ENCODE measurements around the gene IGIP. TPM values are rescaled to one million over a fixed set of nuclear protein-coding genes. Genes with fewer than 3 reads are reported as not detected.

The IGIP gene
- total and polyA plus RNA-seq, 2 of the 8 experiments (the other 6 are each of a cell fraction or from before 2014, with no cell fraction given): 0.32 to 0.69 TPM

DNA sequence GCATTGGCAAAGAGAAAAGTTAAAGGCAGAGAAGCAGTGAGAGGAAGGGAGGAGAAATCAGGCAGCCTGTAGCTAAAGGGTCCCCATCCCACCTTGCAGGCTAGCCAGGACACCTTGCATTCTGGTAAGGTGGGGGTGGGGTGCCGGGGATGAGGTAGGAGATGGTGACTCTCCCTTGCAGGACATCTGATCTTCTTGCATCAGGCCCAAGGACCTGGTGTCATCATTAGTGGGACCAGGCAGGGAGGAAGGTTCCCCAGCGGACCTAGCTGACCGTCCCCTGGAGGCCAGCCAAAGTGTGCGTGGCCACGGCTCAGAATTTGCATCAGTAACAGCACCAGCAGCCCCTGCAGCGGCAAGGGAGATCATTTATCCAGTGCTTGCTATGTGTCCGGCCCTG is 27.5 kb downstream of the IGIP start:
- peak overlapping the region; percentile 46 to 52 for H3K4me2 ChIP-seq (ENCODE audit: insufficient read depth in 1 of 2, low read depth in 2 of 2, low read length in 2 of 2)
- WGBS, 2 experiments (ENCODE audit: extremely low coverage in 1 of 2, insufficient coverage in 1 of 2, insufficient read length in 1 of 2, insufficient replicate concordance in 2 of 2, low coverage in 1 of 2, low lambda C conversion rate in 2 of 2, missing lambda C conversion rate in 1 of 2): 45% methylated on average over 7 of the region's 7 CpGs; no CpG with 5 or more reads in 1 of the 2 experiments

More for the DNA sequence above, 27.5 kb downstream of the IGIP start:
- no peak for DNase-seq (ENCODE audit: low read depth in 1 of 2, low spot score in 2 of 2)
- no peak overlapping the region for H3K56ac ChIP-seq (replicated peaks; ENCODE audit: insufficient read length, low read depth, low read length)
- H4K20me1 ChIP-seq (replicated peaks in 1 of 2; ENCODE audit: control insufficient read depth in 1 of 2, insufficient read depth in 2 of 2, low read length in 2 of 2): no peaks in the 10 kb centered on the region
- H3K79me1 ChIP-seq (ENCODE audit: low read depth, low read length): no peaks in the 10 kb centered on the region
- no peak overlapping the region for H2BK15ac ChIP-seq (ENCODE audit: low read length)
- 0 out of 2 replicates have a peak overlapping the region, but pooled peaks have one; percentile 54 for H2AK5ac ChIP-seq (ENCODE audit: low read depth, low read length)
- peak overlapping the region in 1 of 4 experiments; percentile 30; a peak in 1 of 8 replicates for H3K4me3 ChIP-seq (ENCODE audit: extremely low read depth in 1 of 4, insufficient read depth in 2 of 4, low read depth in 3 of 4, low read length in 4 of 4)
- H4K5ac ChIP-seq (ENCODE audit: insufficient read length, low read depth, low read length): no peak overlapping the region
- H3K4ac ChIP-seq (replicated peaks; ENCODE audit: insufficient read length, low read depth, low read length): no peak overlapping the region
- TF ChIP-seq TBP (IDR thresholded peaks at IDR 0.05; ENCODE audit: low read depth, low read length) (no peak), BACH1 (IDR thresholded peaks at IDR 0.05; ENCODE audit: low read length) (no peak), FOSL1 (IDR thresholded peaks at IDR 0.05; ENCODE audit: insufficient read depth, low read depth, low read length) (no peak), NRF1 (IDR thresholded peaks at IDR 0.05; ENCODE audit: low read depth, low read length) (no peak), SIX5 (IDR thresholded peaks at IDR 0.05; ENCODE audit: low read depth, low read length) (no peak), JUND (IDR thresholded peaks at IDR 0.05; ENCODE audit: low read length) (no peak), BCL11A (IDR thresholded peaks at IDR 0.05; ENCODE audit: low read depth in 2 of 2, low read length in 2 of 2) (no peak), KDM4A (IDR thresholded peaks at IDR 0.05; ENCODE audit: low read depth, low read length, severe bottlenecking) (no peak), EP300 (IDR thresholded peaks at IDR 0.05; ENCODE audit: borderline replicate concordance in 1 of 2, low read depth in 2 of 2, low read length in 2 of 2) (no peak), RAD21 (IDR thresholded peaks at IDR 0.05 in 1 of 2, conservative IDR thresholded peaks at IDR 0.05 in 1 of 2; ENCODE audit: low read depth in 2 of 2, low read length in 2 of 2) (no peak)
- TF ChIP-seq, protein P1, sequence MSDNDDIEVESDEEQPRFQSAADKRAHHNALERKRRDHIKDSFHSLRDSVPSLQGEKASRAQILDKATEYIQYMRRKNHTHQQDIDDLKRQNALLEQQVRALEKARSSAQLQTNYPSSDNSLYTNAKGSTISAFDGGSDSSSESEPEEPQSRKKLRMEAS (IDR thresholded peaks at IDR 0.05): no peak
- H3K79me2 ChIP-seq (ENCODE audit: control insufficient read depth in 1 of 2, insufficient read depth in 2 of 2, low read length in 2 of 2): no peaks in the 10 kb centered on the region
- peaks cover 3% of the 10 kb centered on the region; the same call in 1 of the 2 replicates for H3K23me2 ChIP-seq (ENCODE audit: low read depth, low read length)
- no peak overlapping the region for H3K27ac ChIP-seq (ENCODE audit: low read depth, low read length)
- no peak overlapping the region for H3K9ac ChIP-seq (replicated peaks in 1 of 4; ENCODE audit: extremely low read depth in 1 of 4, low read depth in 3 of 4, low read length in 3 of 4)
- POLR2A ChIA-PET (ENCODE audit: partially characterized antibody): interaction anchor here (1.0 to 5.2 kb wide), 4 partner anchors 9 to 174 kb away, joined by 3 to 19 read pairs (median 4); partner anchors contain the start of gene CYSTM1
- 0 out of 2 replicates have a peak overlapping the region, but pooled peaks have one; percentile 36 for H2AFZ ChIP-seq (ENCODE audit: low read length)
- peak overlapping the region; percentile 85; the same call in 1 of the 2 replicates for H2BK12ac ChIP-seq (ENCODE audit: low read depth, low read length)
- H3K9me3 ChIP-seq (ENCODE audit: insufficient read depth in 2 of 2, low read depth in 1 of 2, low read length in 1 of 2): no peaks in the 10 kb centered on the region
- no peak overlapping the region for H4K8ac ChIP-seq (ENCODE audit: extremely low read depth, insufficient read depth, low read length)
- no peak overlapping the region for H3K14ac ChIP-seq (ENCODE audit: insufficient read length)
- no peak overlapping the region for H2BK120ac ChIP-seq (replicated peaks; ENCODE audit: low read depth, low read length)
- no peaks in the 10 kb centered on the region for H3K36me3 ChIP-seq (ENCODE audit: control insufficient read depth in 2 of 4, insufficient read depth in 4 of 4, low read length in 3 of 4)
- no peak overlapping the region for H3K23ac ChIP-seq (ENCODE audit: insufficient read length)
- peak overlapping the region; percentile 86; the same call in 1 of the 2 replicates for H2BK20ac ChIP-seq (ENCODE audit: low read length)
- CTCF ChIA-PET (ENCODE audit: partially characterized antibody): interaction anchor here (0.9 to 10.1 kb wide), 10 partner anchors 8 to 365 kb away, joined by 3 to 118 read pairs (median 4); no protein-coding TSS in a partner anchor
- peaks cover 0 to 21% (median 12%) of the 10 kb centered on the region in 4 experiments; a peak in 6 of 7 replicates for H3K27me3 ChIP-seq (replicated peaks in 1 of 4; ENCODE audit: control insufficient read depth in 3 of 4, extremely low read depth in 1 of 4, insufficient read depth in 3 of 4, low read length in 3 of 4)
- H4K91ac ChIP-seq (replicated peaks; ENCODE audit: insufficient read length, low read length): peak overlapping the region; percentile 52
- FAIRE-seq: no peak
- peak overlapping the region; percentile 73; the same call in 1 of the 2 replicates for H2BK5ac ChIP-seq (ENCODE audit: low read depth, low read length)
- H3K4me1 ChIP-seq (replicated peaks in 1 of 4; ENCODE audit: control insufficient read depth in 3 of 4, insufficient read depth in 4 of 4, low read length in 3 of 4): peaks cover 6 to 24% (median 18%) of the 10 kb centered on the region in 4 experiments
- H3K18ac ChIP-seq (ENCODE audit: extremely low read depth, low read length): peak overlapping the region; percentile 83

Data from H1 (cell line).